GM23248 (cell line): Measurements from ENCODE around the gene NUP188. TPM values are rescaled to one million over a fixed set of nuclear protein-coding genes. Genes with fewer than 3 reads are reported as not detected.

ENCODE experiments used
- DNase-seq: peaks from one replicate; pipeline ENCODE4 v3.0.0-alpha.2; 2015
- H2AFZ ChIP-seq: fragments of 200-600 bp; sonication (generic); 2 replicates; pipeline ENCODE4 v1.6.1; 2016; ENCODE audit warnings: antibody characterized with exemption
- H3F3A ChIP-seq: fragments of 200-600 bp; sonication (generic); 2 replicates; pipeline ENCODE4 v1.6.1; 2016; ENCODE audit warnings: mild to moderate bottlenecking, antibody characterized with exemption, mixed run types; ENCODE audit not compliant: insufficient read depth
- H3K27ac ChIP-seq: fragments of 200-600 bp; sonication (generic); 2 replicates; pipeline ENCODE4 v1.5.1; 2016; ENCODE audit warnings: mild to moderate bottlenecking
- H3K27me3 ChIP-seq: fragments of 200-600 bp; sonication (generic); replicated peaks from 2 replicates; pipeline ENCODE4 v1.6.1; 2016; ENCODE audit warnings: mild to moderate bottlenecking; ENCODE audit not compliant: insufficient read depth
- H3K36me3 ChIP-seq: fragments of 200-600 bp; sonication (generic); 2 replicates; pipeline ENCODE4 v1.6.1; 2016; ENCODE audit warnings: low read depth, mild to moderate bottlenecking
- H3K4me1 ChIP-seq: fragments of 200-600 bp; sonication (generic); 2 replicates; pipeline ENCODE4 v1.6.1; 2016; ENCODE audit warnings: mild to moderate bottlenecking; ENCODE audit not compliant: insufficient read depth
- H3K4me2 ChIP-seq: fragments of 200-600 bp; sonication (generic); one replicate; pipeline ENCODE4 v1.6.1; 2016; ENCODE audit warnings: mild to moderate bottlenecking; ENCODE audit not compliant: unreplicated experiment
- H3K4me3 ChIP-seq: fragments of 200-600 bp; sonication (generic); 2 replicates; pipeline ENCODE4 v1.5.1; 2016; ENCODE audit warnings: mild to moderate bottlenecking
- H3K79me2 ChIP-seq: fragments of 200-600 bp; sonication (generic); 2 replicates; pipeline ENCODE4 v1.6.1; 2016; ENCODE audit warnings: mild to moderate bottlenecking; ENCODE audit not compliant: insufficient read depth
- H3K9ac ChIP-seq: fragments of 200-600 bp; sonication (generic); 2 replicates; pipeline ENCODE4 v1.6.1; 2016; ENCODE audit warnings: mild to moderate bottlenecking
- H3K9me2 ChIP-seq: fragments of 200-600 bp; sonication (generic); 2 replicates; pipeline ENCODE4 v1.6.1; 2016; ENCODE audit warnings: mixed run types, mild to moderate bottlenecking, moderate library complexity; ENCODE audit not compliant: insufficient read depth
- H3K9me3 ChIP-seq: fragments of 200-600 bp; sonication (generic); one replicate; pipeline ENCODE4 v1.6.1; 2017; ENCODE audit warnings: low read depth
- H4K20me1 ChIP-seq: fragments of 200-600 bp; sonication (generic); 2 replicates; pipeline ENCODE4 v1.6.0; 2016; ENCODE audit not compliant: insufficient read depth
- EZH2 ChIP-seq: fragments of 200-600 bp; sonication (generic); IDR thresholded peaks from 2 replicates; pipeline ENCODE4 v1.6.1; 2018; ENCODE audit warnings: antibody characterized with exemption, mild to moderate bottlenecking; ENCODE audit not compliant: insufficient read depth, poor library complexity, severe bottlenecking
- EZH2phosphoT487 ChIP-seq: fragments of 200-600 bp; sonication (generic); IDR thresholded peaks from 2 replicates; pipeline ENCODE4 v1.6.1; 2018; ENCODE audit warnings: antibody characterized with exemption, moderate library complexity, mild to moderate bottlenecking, low read depth; ENCODE audit not compliant: insufficient read depth
- WGBS, 2 experiments: methylation state at CpG; one replicate each; pipeline ENCODE4 v1.1.6; 2015 to 2017; ENCODE audit warnings: low lambda C conversion rate in 2 of 2, low coverage in 1 of 2; ENCODE audit errors: missing lambda C conversion rate in 2 of 2; 5-methylcytosine and 5-hydroxymethylcytosine counted together
- in situ Hi-C: fragments of 300-500 bp; cut with MboI; formaldehyde crosslinking; loops from 2 replicates; pipeline ENCODE4 v1.15.0; 2020
- polyA plus RNA-seq: library from polyadenylated mRNA; unstranded; fragments of >200 nt; fragmentation: Nextera tagmentation; extraction: Ambion mirVana; gene quantifications from 2 replicates; pipeline ENCODE4 v1.2.1, GENCODE V29; 2016
- total RNA-seq: library from RNA; depleted of rRNA; stranded (reverse); fragments of >200 nt; shearing (Covaris generic); gene quantifications from 2 replicates; pipeline ENCODE4 v1.2.3, GENCODE V29; 2014

NUP188 gene
- total and polyA plus RNA-seq, 2 experiments from 2014 or later, result 24.9 to 45.9 TPM

DNA sequence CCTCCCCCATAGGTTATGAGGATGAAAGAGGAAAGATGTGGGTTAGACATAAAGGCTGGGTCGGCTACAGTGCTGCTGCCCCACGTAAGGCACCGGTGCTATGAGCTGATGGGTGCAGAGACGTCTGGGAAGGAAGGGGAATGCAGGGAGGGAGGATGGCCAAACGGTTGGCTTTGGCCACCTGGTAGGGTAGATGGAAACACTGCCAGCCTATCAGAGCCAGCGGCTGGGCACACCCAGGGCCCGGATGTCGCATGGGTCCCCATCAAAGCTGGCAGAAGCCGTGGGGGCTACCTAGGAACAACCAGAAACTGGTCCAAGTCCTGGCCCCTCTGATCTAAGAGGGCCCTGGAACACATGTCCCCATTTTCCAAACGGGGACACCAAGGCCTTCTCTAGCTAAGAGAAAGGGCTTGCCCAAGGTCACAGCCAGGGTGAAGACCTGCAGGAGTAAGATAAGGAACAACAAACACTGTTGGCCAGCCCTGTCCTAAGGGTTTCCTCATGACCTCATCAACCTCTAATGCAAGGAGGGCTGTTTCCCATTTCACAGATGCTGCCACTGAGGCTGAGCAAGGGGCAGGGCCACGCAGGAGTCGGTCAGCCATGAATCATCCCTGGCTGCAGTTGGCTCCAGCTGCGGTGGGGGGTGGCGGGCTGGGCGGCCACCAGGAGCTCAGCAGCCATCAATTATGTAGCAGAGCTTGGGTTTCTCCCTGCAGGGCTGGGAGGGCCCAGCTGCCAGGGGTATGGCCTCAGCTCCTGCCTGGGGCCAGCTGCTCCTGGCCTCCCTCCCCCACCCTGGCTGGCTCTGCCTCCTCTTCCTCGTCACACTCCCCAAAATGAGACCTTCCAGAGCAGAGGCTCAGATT is 75.8 kb downstream of the NUP188 start:
- peak overlapping the region; percentile 23 for H3K4me2 ChIP-seq
- H3K9me2 ChIP-seq, result no peaks in the 10 kb centered on the region
- H3K27ac ChIP-seq, result peak overlapping the region; percentile 69
- H3K9me3 ChIP-seq, result no peaks in the 10 kb centered on the region
- H3K36me3 ChIP-seq, result no peaks in the 10 kb centered on the region
- no peaks in the 10 kb centered on the region for H4K20me1 ChIP-seq
- 53 to 55% methylated on average over 16 of the region's 16 CpGs for WGBS, 2 experiments
- peaks cover 15% of the 10 kb centered on the region for H3K4me1 ChIP-seq
- no peaks in the 10 kb centered on the region for H3K27me3 ChIP-seq
- peak overlapping the region; percentile 32; the same call in 1 of the 2 replicates for H3K4me3 ChIP-seq
- peak overlapping the region; percentile 36 for H2AFZ ChIP-seq
- H3F3A ChIP-seq, result no peaks in the 10 kb centered on the region
- peak; percentile 85 for DNase-seq
- peak overlapping the region; percentile 35 for H3K9ac ChIP-seq
- TF ChIP-seq EZH2phosphoT487, result no peak
- no peak for TF ChIP-seq EZH2
- peaks cover 20% of the 10 kb centered on the region for H3K79me2 ChIP-seq
- in situ Hi-C loops, result no loop called here

DNA sequence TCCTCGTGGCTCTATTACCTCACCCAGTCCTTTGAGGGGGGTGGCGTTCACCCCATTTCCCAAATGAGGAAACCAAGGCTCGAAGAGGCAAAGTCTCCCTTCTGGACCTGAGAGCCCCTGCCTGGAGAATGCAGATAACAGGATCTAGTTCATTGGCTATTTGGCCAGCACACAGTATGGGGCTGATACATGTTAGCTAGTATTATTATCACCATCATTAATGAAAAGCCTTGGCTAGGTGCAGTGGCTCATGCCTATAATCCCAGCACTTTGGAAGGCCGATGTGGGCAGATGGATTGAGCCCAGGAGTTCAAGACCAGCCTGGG is 76.4 kb downstream of the NUP188 start:
- WGBS, 2 experiments, result 4 to 8% methylated on average over 4 of the region's 4 CpGs
- TF ChIP-seq EZH2, result no peak
- no peak for TF ChIP-seq EZH2phosphoT487
- Histone ChIP-seq H3F3A (no peaks in the 10 kb centered on the region), H3K4me3 (peak overlapping the region; percentile 32; the same call in 1 of the 2 replicates), H3K27me3 (no peaks in the 10 kb centered on the region), H3K36me3 (no peaks in the 10 kb centered on the region), H3K27ac (peak overlapping the region; percentile 69), H4K20me1 (no peaks in the 10 kb centered on the region), H3K79me2 (peaks cover 20% of the 10 kb centered on the region), H3K9me3 (no peaks in the 10 kb centered on the region), H3K9me2 (no peaks in the 10 kb centered on the region), H2AFZ (peak overlapping the region; percentile 36), H3K4me1 (peaks cover 15% of the 10 kb centered on the region), H3K4me2 (peak overlapping the region; percentile 23), H3K9ac (peak overlapping the region; percentile 35)
- in situ Hi-C loops, result no loop called here
- no peak for DNase-seq

DNA sequence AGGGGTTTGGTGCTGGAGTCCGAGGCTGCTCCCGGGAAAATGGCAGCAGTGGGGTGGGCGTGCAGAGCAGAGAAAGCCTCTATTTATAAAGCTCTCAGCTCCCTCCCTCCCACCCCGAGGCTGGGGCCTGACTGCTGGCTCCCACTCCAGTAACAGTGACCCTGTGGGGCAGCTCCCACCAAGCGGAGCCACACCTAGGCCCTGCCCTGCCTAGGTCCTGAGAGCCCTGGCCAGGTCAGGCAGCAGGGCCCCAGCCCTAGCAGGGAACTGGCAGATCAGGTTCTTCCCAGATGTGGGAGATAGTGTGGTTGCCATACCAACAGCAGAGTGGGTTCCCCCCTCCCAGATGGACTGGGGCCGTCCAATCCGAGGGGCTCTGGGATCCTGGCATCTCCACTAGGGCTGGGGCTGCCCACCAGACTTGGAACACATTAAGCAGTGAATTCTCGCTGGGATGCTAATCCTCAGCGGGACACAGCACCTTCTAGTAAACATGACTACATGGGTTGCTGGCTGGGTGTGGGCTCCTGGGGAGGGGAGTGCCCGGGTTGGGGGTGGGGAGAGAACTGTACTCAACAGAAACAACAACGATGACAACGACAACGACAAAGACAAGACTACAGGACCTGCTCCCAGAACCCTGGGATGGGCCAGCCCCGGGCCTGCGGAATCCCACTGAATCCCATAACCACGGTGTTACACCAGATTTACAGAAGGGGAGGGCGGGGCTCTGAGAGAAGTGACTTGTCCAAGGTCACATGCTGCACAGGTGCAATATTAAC is 79.1 kb downstream of the NUP188 start:
- in situ Hi-C loops, result no loop called here
- Histone ChIP-seq H3K36me3 (no peaks in the 10 kb centered on the region), H3K9me2 (no peaks in the 10 kb centered on the region), H2AFZ (no peak overlapping the region), H3K27me3 (no peaks in the 10 kb centered on the region), H3F3A (no peaks in the 10 kb centered on the region), H3K9ac (no peak overlapping the region), H4K20me1 (no peaks in the 10 kb centered on the region), H3K9me3 (no peaks in the 10 kb centered on the region), H3K4me3 (peak overlapping the region; percentile 72), H3K4me2 (peak overlapping the region; percentile 71), H3K27ac (no peak overlapping the region), H3K79me2 (peaks cover 20% of the 10 kb centered on the region), H3K4me1 (peaks cover 15% of the 10 kb centered on the region)
- TF ChIP-seq EZH2phosphoT487, result no peak
- no peak for TF ChIP-seq EZH2
- WGBS, 2 experiments, result 50 to 53% methylated on average over 14 to 17 of the region's 17 CpGs
- DNase-seq, result peak; percentile 25

DNA sequence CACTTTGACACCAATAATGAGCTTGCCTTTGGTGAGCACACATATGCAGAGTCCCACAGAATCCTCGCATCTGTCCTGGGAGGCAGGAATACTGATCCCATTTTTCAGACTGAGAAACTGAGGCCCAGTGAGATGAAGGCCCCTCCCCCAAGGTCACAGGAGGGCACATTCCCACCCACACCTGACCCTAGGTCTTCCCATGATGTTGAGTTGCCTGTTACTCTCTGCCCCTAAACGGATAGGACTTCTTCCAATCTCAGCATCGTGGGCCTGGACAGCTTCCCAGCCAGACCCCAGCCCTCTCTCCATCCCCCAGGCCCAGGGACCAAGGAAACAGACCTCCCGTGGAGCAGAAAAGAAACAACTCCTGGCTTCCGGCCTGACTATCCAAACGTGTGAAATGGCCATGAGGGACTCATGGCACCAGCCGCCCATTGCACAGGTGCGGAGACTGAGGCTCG is 79.8 kb downstream of the NUP188 start:
- Histone ChIP-seq H3K27ac (no peak overlapping the region), H3K9me2 (no peaks in the 10 kb centered on the region), H3K27me3 (no peaks in the 10 kb centered on the region), H3K9me3 (no peaks in the 10 kb centered on the region), H3K4me1 (peaks cover 15% of the 10 kb centered on the region), H3K79me2 (peaks cover 20% of the 10 kb centered on the region), H3K4me2 (peak overlapping the region; percentile 71), H2AFZ (peak overlapping the region; percentile 60), H3K36me3 (no peaks in the 10 kb centered on the region), H3K9ac (peak overlapping the region; percentile 48), H4K20me1 (no peaks in the 10 kb centered on the region), H3F3A (no peaks in the 10 kb centered on the region), H3K4me3 (peak overlapping the region; percentile 72)
- TF ChIP-seq EZH2, result no peak
- TF ChIP-seq EZH2phosphoT487, result no peak
- 15 to 16% methylated on average over 9 of the region's 9 CpGs for WGBS, 2 experiments
- peak; percentile 38 for DNase-seq
- in situ Hi-C loops, result no loop called here
